SK-N-SH treated with all-trans-retinoic acid at 6 μM for 48 hours (cell line): ENCODE data around the gene PCNT.
"Not testable (repeated sequence)": the region's sequence is repeated elsewhere in the genome, so short reads cannot be mapped to it uniquely, and the experiment has no call there.

Source experiments
- ATAC-seq: fragments of 200-7000 bp; cut with Tn5 transposase; 3 replicates; pipeline ENCODE4 v1.9.1; 2020; ENCODE audit warnings: mild to moderate bottlenecking, moderate library complexity
- ARNTL ChIP-seq: fragments of 450-650 bp; formaldehyde crosslinking; IDR thresholded peaks from 2 replicates; pipeline ENCODE4 v1.5.0; 2020; ENCODE audit warnings: low read depth, mild to moderate bottlenecking, moderate library complexity, borderline replicate concordance
- BACH2 ChIP-seq: fragments of 250-450 bp; sonication (Bioruptor Pico); IDR thresholded peaks from 2 replicates; pipeline ENCODE4 v1.9.0; 2021; ENCODE audit warnings: mild to moderate bottlenecking, borderline replicate concordance
- CREB5 ChIP-seq: fragments of 250-450 bp; sonication (Bioruptor Pico); IDR thresholded peaks from 2 replicates; pipeline ENCODE4 v1.5.1; 2020; ENCODE audit warnings: low read depth, mild to moderate bottlenecking, moderate library complexity
- CSDC2 ChIP-seq: fragments of 250-450 bp; sonication (Bioruptor Pico); IDR thresholded peaks from 2 replicates; pipeline ENCODE4 v1.5.0; 2020; ENCODE audit warnings: mild to moderate bottlenecking, moderate library complexity
- ESRRG ChIP-seq: fragments of 250-450 bp; sonication (Bioruptor Pico); IDR thresholded peaks from 2 replicates; pipeline ENCODE4 v1.6.1; 2021; ENCODE audit warnings: mild to moderate bottlenecking
- ISL1 ChIP-seq: fragments of 250-450 bp; sonication (Bioruptor Pico); IDR thresholded peaks from 2 replicates; pipeline ENCODE4 v2.1.2; 2022; ENCODE audit warnings: mild to moderate bottlenecking, moderate library complexity
- OSR1 ChIP-seq: fragments of 250-450 bp; sonication (Bioruptor Pico); IDR thresholded peaks from 2 replicates; pipeline ENCODE4 v1.8.0; 2022; ENCODE audit warnings: moderate library complexity, mild to moderate bottlenecking, inconsistent platforms
- POU6F1 ChIP-seq: fragments of 250-450 bp; sonication (Bioruptor Pico); IDR thresholded peaks from 2 replicates; pipeline ENCODE4 v1.8.0; 2021; ENCODE audit warnings: low read depth, mild to moderate bottlenecking, moderate library complexity, borderline replicate concordance
- RARB ChIP-seq: fragments of 250-450 bp; sonication (Bioruptor Pico); IDR thresholded peaks from 2 replicates; pipeline ENCODE4 v1.8.0; 2021; ENCODE audit warnings: mild to moderate bottlenecking, moderate library complexity
- SNAI2 ChIP-seq: fragments of 250-450 bp; sonication (Bioruptor Pico); IDR thresholded peaks from 2 replicates; pipeline ENCODE4 v1.5.0; 2020; ENCODE audit warnings: mild to moderate bottlenecking, moderate library complexity
- TCF4 ChIP-seq: fragments of 250-450 bp; sonication (Bioruptor Pico); IDR thresholded peaks from 2 replicates; pipeline ENCODE4 v1.8.0; 2021; ENCODE audit warnings: mild to moderate bottlenecking, moderate library complexity, borderline replicate concordance
- ZC3H10 ChIP-seq: fragments of 250-450 bp; sonication (Bioruptor Pico); IDR thresholded peaks from 2 replicates; pipeline ENCODE4 v1.5.1; 2021; ENCODE audit warnings: mild to moderate bottlenecking, moderate library complexity
- ZFP3 ChIP-seq: fragments of 250-450 bp; sonication (Bioruptor Pico); IDR thresholded peaks from 2 replicates; pipeline ENCODE4 v1.5.0; 2020; ENCODE audit warnings: mild to moderate bottlenecking, moderate library complexity
- ZFP30 ChIP-seq: fragments of 450-650 bp; formaldehyde crosslinking; IDR thresholded peaks from 2 replicates; pipeline ENCODE4 v1.5.0; 2022; ENCODE audit warnings: mild to moderate bottlenecking, moderate library complexity
- ZNF565 ChIP-seq: fragments of 450-650 bp; formaldehyde crosslinking; conservative IDR thresholded peaks from 2 replicates; pipeline ENCODE4 v1.5.0; 2020; ENCODE audit warnings: low read depth, mild to moderate bottlenecking, moderate library complexity
- ZNF70 ChIP-seq: fragments of 450-650 bp; formaldehyde crosslinking; IDR thresholded peaks from 2 replicates; pipeline ENCODE4 v1.5.0; 2020; ENCODE audit warnings: mild to moderate bottlenecking, moderate library complexity
- ZNF8 ChIP-seq: fragments of 450-650 bp; formaldehyde crosslinking; IDR thresholded peaks from 2 replicates; pipeline ENCODE4 v1.5.0; 2020; ENCODE audit warnings: mild to moderate bottlenecking, moderate library complexity
- TF ChIP-seq, protein P1 (sequence below): fragments of 250-450 bp; sonication (Bioruptor Pico); IDR thresholded peaks from 2 replicates; pipeline ENCODE4 v1.5.0; 2020; ENCODE audit warnings: mild to moderate bottlenecking, moderate library complexity
- TF ChIP-seq, protein P2 (sequence below): fragments of 250-450 bp; sonication (Bioruptor Pico); IDR thresholded peaks from 2 replicates; pipeline ENCODE4 v1.8.0; 2020; ENCODE audit warnings: mild to moderate bottlenecking, moderate library complexity, borderline replicate concordance

PCNT gene

GRCh38 chr21:46307625-46308024, 16.3 kb upstream of the PCNT start (continued):
- TF ChIP-seq, protein P1, sequence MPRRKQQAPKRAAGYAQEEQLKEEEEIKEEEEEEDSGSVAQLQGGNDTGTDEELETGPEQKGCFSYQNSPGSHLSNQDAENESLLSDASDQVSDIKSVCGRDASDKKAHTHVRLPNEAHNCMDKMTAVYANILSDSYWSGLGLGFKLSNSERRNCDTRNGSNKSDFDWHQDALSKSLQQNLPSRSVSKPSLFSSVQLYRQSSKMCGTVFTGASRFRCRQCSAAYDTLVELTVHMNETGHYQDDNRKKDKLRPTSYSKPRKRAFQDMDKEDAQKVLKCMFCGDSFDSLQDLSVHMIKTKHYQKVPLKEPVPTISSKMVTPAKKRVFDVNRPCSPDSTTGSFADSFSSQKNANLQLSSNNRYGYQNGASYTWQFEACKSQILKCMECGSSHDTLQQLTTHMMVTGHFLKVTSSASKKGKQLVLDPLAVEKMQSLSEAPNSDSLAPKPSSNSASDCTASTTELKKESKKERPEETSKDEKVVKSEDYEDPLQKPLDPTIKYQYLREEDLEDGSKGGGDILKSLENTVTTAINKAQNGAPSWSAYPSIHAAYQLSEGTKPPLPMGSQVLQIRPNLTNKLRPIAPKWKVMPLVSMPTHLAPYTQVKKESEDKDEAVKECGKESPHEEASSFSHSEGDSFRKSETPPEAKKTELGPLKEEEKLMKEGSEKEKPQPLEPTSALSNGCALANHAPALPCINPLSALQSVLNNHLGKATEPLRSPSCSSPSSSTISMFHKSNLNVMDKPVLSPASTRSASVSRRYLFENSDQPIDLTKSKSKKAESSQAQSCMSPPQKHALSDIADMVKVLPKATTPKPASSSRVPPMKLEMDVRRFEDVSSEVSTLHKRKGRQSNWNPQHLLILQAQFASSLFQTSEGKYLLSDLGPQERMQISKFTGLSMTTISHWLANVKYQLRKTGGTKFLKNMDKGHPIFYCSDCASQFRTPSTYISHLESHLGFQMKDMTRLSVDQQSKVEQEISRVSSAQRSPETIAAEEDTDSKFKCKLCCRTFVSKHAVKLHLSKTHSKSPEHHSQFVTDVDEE (CRISPR knock-in tag): no peak
- TF ChIP-seq, all 23 proteins: peak for 0

- TF ChIP-seq OSR1 (CRISPR knock-in tag): no peak
- no peak for TF ChIP-seq ZFP30
- no peak for TF ChIP-seq POU6F1 (CRISPR knock-in tag)
- TF ChIP-seq RARB (CRISPR knock-in tag): no peak
- no peak for TF ChIP-seq ZC3H10
- no peak for ATAC-seq
Measured at GRCh38 chr21:46308431-46308830, 15.5 kb upstream of the PCNT start.

DNA sequence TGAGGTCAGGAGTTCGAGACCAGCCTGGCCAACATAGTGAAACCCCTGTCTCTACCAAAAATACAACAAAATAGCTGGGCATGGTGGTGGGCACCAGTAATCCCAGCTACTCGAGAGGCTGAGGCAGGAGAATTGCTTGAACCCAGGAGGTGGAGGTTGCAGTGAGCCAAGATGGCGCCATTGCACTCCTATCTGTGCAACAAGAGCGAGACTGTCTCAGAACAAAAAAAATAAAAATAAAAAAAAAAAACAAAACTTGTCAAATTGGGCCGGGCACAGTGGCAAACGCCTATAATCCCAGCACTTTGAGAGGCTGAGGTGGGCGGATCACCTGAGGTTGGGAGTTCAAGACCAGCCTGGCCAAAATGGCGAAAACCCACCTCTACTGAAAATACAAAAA, 13.7 kb upstream of the PCNT start:
- ATAC-seq: not testable (repeated sequence)

GRCh38 chr21:46311568-46311967, 12.4 kb upstream of the PCNT start:
- no peak for TF ChIP-seq CSDC2 (CRISPR knock-in tag)
- TF ChIP-seq ZFP30: no peak
- TF ChIP-seq, protein P2, sequence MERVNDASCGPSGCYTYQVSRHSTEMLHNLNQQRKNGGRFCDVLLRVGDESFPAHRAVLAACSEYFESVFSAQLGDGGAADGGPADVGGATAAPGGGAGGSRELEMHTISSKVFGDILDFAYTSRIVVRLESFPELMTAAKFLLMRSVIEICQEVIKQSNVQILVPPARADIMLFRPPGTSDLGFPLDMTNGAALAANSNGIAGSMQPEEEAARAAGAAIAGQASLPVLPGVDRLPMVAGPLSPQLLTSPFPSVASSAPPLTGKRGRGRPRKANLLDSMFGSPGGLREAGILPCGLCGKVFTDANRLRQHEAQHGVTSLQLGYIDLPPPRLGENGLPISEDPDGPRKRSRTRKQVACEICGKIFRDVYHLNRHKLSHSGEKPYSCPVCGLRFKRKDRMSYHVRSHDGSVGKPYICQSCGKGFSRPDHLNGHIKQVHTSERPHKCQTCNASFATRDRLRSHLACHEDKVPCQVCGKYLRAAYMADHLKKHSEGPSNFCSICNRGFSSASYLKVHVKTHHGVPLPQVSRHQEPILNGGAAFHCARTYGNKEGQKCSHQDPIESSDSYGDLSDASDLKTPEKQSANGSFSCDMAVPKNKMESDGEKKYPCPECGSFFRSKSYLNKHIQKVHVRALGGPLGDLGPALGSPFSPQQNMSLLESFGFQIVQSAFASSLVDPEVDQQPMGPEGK (CRISPR knock-in tag): no peak
- TF ChIP-seq ZNF565 (CRISPR knock-in tag): no peak
- TF ChIP-seq SNAI2: no peak
- no peak for TF ChIP-seq ZFP3 (CRISPR knock-in tag)
- no peak for TF ChIP-seq TCF4
- no peak for TF ChIP-seq ZNF70 (CRISPR knock-in tag)
- TF ChIP-seq POU6F1 (CRISPR knock-in tag): no peak
- TF ChIP-seq, protein P1 (CRISPR knock-in tag): no peak
- TF ChIP-seq CREB5 (CRISPR knock-in tag): no peak
- no peak for TF ChIP-seq ZC3H10
- no peak for TF ChIP-seq ZNF8 (CRISPR knock-in tag)
- TF ChIP-seq ESRRG (CRISPR knock-in tag): no peak
- no peak for TF ChIP-seq ISL1 (CRISPR knock-in tag)
- no peak for TF ChIP-seq OSR1 (CRISPR knock-in tag)
- TF ChIP-seq ARNTL: no peak
- no peak for TF ChIP-seq BACH2 (CRISPR knock-in tag)
- TF ChIP-seq, all 23 proteins: peak for 0
- no peak for ATAC-seq
